ENCODE data around the gene MKKS.
A peak's percentile ranks its signal among the peaks of the same experiment; 100 is the strongest.

The MKKS gene

DNA sequence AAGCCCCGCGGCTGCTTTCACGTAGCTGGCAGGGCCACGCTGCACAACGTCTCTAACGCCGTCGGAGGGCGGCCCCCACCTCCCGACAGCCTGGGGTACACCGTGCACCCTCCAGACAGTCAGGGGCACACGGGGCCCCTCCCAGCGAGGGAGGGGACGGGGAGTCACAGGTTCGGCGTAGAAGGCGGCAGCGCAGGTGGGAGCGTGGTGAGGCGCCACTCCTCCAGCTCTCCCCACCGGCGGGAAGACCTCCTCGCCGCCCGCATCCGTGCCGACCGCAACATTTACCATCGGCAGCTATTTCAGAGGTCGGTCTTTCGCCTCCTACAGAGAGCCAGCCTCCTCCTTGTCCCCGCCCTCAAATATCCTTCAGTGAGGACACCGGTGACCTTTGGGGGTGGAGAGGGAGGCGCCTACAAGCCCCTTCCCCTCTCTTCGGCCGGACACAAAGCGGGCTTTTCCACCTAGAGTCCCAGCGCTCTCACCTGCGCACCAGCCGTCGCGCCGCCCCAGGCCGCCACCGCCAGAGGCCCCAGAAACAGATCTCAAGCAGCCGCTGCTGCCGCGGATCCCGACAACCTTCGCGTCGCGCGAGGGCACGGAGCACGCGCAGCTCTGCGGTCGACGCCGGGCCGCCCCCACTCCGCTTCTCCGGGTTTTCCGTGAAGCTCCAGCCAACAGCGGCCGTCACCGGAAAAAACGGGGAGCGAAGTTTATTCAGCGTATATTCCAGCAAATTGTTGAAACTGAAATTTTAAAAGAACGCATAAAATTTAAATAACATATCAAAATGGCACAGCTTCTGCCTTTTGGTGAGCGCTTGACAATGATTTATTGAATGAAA is at the start of gene MKKS:
Gene MKKS, minus strand, starts transcription at position 600 of the 844 bp plus-strand sequence. CDS start 20,708 bp downstream, outside the sequence.
- peak; percentile 86 for DNase-seq

GRCh38 chr20:10483691-10484090 is 49.7 kb upstream of the MKKS start:
- DNase-seq = no peak

GRCh38 chr20:10481676-10482075 is 47.7 kb upstream of the MKKS start:
- no peak for DNase-seq

- DNase-seq = no peak
Observed at GRCh38 chr20:10478930-10479329, 44.9 kb upstream of the MKKS start.

DNA sequence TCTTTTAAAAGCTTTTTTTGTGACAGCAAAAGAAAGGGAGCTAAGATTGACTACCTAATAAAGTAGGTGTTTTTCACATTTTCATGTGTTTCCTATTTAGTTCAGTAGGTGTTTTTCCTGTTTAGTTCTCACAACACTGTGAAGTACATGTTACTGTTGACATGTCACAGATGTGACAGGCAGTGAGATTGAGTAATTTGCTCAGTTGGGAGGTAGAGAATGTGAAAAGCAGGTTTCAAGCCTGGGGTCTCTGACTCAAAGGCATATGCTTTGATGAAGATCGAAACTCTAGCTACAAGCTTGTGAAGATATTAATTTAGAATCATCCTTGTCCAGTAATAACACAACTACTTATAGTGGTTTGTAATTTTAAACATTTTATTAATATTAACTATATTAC is 44.2 kb upstream of the MKKS start:
- no peak for DNase-seq

- DNase-seq = no peak
Observed at GRCh38 chr20:10476319-10476724, 42.3 kb upstream of the MKKS start.

- DNase-seq = no peak
Observed at GRCh38 chr20:10475225-10475624, 41.2 kb upstream of the MKKS start.

DNA sequence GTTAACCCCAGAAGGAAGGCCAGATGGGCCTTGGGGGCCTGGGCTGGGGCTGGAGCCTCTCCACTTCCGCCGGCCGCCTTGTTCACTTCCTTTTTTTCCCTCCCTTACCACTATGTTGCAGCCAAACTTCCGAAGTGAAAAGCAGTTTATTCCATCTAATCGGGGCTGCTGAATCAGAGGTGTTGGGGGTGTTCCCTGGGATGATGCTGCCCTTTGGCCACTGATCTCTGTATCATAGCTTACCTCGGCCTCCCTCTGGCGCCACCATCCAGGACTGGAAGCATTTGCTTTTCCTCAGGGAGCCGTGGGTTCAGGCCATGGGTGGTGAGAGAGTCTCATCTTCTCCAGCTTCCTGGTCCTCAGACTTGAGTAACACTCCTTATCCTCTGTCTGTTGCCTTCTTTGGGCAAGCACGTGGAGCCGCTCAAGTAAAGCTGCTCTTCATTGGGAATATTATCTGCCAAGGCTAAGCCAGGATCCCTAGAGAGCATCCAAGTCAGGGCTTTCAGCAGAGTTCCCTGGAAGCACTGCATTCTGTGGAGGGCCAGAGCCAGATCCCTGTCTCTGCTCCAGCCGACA is 40.7 kb upstream of the MKKS start:
- DNase-seq = no peak

DNA sequence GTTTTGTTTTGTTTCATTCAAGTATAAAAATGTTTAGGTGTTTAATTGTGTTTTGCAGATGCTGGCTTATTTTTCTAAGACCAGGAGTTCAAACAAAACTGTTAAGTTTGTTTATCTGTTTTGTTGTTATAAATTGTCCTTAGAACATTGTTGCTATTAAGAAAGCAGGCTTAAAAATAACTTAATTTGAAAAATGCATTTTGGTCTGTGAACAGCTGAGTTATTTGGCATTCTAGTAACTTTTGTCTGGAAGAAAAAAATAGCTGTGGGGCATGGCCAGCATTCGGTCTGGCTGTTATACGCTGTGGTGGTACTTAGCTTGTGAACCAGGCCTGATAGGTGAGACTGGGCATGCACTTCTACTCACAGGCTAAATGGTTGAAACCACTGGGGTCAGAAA is 38.8 kb upstream of the MKKS start:
- no peak for DNase-seq

DNA sequence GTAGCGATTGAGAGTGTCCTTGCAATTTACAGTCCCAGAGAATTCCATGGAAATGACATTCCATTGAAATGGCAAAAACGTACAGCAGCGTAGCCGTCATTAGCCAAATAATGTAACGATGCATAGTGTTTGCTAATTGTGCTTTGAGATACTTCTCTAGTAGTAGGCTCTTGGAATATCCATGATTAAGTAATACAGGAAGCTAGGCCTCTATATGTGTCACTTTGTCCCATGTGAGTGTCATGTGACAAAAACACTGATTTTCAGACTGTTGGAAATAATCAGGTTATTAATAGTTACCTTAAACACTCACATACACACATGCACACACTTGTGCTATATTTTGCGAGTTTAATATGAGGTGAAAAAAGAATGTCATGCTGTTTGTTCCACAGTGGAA is 36.3 kb upstream of the MKKS start:
- DNase-seq = no peak

DNA sequence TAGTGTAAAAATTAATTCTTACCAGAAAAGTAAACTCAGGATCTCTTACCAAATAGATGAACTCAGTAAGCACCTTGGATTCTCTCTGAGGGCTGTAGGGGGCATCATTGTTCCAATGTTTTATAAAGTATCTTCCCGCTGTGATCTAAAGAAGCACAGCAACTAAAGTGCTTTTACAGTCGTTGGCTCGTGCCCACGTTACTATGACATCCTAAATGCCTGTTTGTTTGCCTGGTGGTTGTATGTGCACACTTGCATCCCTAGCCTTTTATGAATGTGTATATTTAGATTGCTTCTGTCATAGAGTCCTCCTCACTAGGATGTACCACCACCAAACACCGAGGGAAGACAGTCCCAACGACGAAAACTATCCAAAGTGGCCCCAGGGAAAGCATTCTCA is 35.6 kb upstream of the MKKS start:
- no peak for DNase-seq

DNA sequence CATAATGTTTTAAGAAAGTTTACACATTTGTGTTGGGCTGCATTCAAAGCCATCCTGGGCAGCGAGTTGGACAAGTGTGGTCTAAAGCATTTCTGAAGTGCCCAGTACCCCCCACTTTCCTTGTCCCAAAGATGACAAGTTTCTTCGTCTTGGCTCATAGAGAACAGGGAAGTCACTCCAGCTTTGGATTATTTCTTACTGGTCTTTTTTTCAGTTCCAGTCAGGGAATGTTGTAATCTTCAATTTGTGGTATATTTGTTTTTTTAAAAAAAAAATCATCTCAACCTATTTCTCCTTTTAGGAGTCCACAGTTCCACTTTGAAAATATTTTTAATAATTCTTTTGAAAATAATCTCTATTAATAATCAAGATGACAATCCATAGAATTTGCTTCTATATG is 35.0 kb upstream of the MKKS start:
- no peak for DNase-seq

DNA sequence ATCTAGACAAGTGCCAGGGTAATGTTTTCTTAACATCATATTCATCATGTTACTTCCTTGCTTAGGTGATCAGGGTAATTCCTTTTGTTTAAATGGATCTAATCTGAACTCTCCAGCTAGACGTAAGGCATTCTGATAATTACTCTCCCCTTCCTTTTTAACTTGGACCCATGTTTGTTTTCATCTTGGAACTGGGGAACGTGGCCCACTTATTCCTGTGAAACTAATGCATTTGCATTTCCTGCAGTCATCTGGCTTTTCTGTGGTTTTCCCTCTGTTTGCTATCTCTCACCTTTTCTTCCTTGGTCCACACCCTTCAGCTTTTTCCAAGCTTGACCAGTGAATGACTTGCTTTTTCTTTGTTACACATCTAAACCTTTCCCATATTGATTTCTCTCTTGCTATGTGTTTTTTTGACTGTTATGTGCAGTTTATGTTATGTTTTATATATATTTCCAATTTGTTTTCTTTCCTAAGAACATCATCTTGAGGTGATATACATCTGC is 34.4 kb upstream of the MKKS start:
- DNase-seq = no peak

GRCh38 chr20:10467681-10468339 is 33.8 kb upstream of the MKKS start:
- DNase-seq = no peak

DNA sequence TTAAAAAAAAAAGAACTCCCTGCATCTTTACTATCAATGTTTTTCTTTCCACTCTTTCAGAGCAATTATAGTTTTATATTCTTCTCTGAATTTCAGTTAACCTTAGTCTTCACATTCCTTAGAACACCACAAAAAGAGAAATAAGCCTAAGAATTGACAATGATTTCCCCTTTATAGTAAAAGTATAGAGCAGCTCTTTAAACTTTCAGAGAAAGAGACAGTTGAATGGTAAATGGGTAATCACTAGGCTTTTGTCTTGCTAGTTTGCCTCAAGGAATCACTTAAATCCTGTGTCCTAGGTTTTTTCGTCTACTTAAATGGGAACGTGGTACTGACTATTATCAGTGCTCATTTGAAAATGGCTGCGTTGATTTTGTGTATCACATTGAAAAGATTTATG is 32.8 kb upstream of the MKKS start:
- DNase-seq = no peak

GRCh38 chr20:10466325-10466724 is 32.3 kb upstream of the MKKS start:
- DNase-seq = no peak

- DNase-seq = no peak
Observed at GRCh38 chr20:10465135-10465534, 31.1 kb upstream of the MKKS start.

DNA sequence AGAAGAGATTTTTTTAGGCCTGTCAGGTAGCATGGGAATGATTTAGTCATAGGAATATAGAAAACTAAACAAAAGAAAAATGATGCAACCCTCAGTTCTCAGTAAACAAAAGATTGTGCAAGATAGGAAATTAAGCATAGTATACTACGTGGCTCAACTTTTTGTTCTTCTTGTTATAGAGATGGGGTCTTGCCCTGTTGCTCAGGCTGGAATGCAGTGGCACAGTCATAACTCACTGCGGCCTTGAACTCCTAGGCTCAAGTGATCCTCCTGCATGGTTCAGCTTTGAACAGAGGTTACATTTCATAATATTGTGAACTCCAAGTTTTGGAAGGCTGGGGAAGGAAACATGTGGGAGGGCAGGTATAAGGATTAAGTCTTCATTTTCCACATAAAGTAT is 29.6 kb upstream of the MKKS start:
- no peak for DNase-seq

DNA sequence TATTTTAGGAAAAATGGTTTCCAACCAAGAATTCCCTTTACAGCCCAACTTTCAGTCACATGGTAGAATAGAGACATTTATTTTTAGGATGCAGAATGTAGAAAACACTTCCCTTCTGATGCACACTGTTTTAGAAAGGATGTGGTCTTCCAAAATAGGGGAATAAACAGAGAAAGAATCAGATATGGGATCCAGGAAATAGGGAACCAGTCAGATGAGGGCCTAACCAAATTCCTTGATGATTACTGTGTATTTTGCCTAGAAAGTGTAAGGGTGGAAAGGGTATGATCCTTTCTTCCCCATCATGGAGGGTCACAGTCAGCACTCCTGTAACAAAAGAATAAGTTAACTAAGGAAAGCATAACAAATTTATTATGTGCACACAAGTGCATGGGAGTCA is 28.5 kb upstream of the MKKS start:
- no peak for DNase-seq

- no peak for DNase-seq
Observed at GRCh38 chr20:10461495-10461894, 27.5 kb upstream of the MKKS start.

DNA sequence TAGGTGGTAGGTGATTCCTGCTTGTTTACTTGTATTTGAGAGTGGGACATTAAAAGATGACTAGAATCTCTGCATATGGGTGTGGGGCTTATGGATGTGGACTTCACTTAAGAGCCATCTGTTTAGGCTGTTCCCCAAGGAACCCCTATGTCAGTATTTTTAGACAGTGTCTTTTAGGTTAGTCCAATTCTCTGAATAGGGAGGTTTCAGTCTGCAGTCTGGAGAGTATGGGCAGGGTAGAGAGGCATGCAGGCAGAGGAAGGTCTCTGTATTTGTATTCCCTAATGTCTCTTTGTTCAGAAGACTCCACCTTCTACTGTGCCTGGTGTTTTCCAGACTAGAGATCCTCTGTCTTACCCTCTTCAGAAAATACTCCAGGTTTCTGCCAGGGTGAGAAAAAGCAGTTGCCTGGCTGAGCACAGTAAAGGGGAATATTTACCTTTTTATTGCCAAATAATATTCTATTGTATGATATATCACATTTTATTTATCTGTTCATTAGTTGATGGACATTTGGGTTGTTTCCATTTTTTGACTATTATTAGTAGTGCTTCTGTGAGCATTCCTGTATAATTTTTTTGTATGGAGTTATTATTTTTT is 20.2 kb upstream of the MKKS start:
- no peak for DNase-seq

DNA sequence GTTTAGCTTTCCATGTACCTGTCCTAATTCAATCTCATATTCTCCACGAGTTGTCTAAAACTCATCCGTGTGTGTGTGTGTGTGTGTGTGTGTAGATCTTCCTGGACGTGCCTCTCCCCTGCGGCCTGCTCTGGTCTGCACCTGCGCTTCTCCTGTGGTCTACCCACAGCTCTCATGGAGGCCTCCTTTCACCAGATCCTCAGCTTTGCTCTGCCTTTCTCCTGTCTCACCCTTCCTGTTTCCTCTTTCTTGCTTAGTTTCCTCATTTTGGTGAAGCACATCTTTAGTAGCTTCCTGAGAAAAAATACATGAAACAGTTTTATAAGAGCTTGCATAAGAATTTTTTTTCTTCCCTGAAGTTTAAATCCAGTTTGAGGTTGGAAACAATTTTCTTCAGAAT is 19.2 kb upstream of the MKKS start:
- peak; percentile 11 for DNase-seq

- DNase-seq = no peak
Observed at GRCh38 chr20:10449270-10449669, 15.2 kb upstream of the MKKS start.

All from stimulated activated naive CD4-positive, alpha-beta T cell treated with Interleukin-2 at 50 U/mL for 16 hours (primary cell).